ENCODE data around the gene NPBWR2.
"Not testable (repeated sequence)": the region's sequence is repeated elsewhere in the genome, so short reads cannot be mapped to it uniquely, and the experiment has no call there.

NPBWR2 gene

DNA sequence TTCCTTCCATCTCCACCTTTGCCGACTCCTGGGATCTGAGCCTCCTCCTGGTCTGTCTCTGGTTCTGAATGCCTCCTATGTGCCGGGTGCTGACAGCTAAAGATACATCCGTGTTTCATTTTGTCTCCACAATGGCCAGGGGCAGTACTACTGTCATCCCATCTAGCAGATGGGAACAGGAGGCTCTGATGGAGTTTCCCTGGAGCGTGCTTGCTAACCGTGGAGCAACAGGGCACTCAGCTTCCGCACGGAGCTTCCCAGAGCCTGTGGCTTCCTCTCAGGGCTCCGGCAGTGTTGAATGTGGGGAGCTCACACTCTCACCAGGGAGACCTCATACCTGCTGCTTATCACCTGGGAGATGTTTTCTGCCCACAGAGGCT, 11.9 kb upstream of the NPBWR2 start:
- DNase-seq (ENCODE audit: low read depth), result no peak

DNA sequence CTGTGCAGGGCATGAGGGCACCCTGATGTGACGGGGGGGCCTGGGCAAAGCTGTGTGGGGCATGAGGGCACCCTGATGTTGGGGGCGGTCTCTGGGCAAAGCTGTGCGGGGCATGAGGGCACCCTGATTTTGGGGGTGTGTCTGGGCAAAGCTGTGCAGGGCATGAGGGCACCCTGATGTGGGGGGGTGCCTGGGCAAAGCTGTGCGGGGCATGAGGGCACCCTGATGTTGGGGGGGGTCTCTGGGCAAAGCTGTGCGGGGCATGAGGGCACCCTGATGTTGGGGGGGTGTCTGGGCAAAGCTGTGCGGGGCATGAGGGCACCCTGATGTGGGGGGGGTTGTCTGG, 10.0 kb upstream of the NPBWR2 start:
- DNase-seq (ENCODE audit: low read depth), result not testable (repeated sequence)

DNA sequence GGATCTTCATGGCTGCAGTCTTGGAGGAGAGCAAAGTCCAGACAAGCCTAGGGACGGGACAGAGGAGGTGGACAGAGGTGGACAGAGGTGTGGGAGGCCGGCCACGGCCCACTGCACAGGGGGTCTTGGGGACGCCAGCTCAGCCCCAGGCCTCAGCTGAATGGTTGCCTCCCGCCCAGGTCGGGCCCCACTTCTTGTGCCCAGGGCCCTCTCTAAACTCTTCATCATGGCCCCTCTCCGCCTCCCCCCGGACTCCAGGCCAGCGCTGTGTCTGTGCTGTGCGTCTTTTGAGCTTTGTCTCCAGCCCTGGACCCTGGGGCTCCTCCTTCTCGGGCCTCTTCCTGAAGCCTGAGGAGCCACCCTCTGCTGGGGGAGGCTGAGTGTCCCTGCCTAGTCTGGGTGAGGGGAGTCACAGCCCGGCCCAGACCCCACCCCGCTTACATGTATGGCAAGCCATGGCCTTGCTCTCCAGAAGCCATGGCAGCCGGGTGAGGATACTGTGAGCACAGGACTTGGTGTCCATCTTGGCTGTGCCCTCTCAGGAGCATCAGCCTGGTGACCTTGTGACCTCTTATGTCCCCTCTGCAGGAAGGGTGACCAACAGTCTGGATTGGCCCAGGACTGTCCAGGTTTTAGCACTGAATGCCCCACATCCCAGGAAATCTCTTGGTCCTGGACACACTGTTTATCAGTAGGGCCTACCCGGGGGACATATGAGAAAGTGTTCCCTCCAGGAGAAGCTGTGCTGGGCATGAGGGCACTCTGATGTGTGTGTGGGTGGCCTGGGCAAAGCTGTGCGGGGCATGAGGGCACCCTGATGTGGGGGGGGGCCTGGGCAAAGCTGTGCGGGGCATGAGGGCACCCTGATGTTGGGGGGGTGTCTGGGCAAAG, 9.4 kb upstream of the NPBWR2 start:
- no peak for DNase-seq (ENCODE audit: low read depth)

DNA sequence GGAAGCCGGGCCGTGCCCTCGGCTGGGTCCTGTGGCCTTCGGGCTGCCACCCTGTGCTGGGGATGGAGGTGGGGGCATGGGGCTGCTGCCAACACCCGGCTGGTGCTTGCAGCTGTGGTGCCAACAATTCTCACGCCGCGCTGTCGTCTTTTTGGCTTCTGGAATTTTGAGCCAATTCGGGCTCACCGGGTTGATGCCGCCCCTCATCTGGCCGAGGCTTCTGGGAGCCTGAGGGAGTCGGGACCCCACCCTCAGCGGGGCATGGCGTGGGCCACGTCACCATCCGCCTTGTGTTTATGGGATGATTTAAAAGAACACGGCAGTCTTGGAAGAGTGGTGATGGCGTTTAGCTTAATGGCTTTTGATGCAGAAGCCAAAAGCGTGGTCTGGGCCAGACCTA, 8.7 kb upstream of the NPBWR2 start:
- no peak for DNase-seq (ENCODE audit: low read depth)

DNA sequence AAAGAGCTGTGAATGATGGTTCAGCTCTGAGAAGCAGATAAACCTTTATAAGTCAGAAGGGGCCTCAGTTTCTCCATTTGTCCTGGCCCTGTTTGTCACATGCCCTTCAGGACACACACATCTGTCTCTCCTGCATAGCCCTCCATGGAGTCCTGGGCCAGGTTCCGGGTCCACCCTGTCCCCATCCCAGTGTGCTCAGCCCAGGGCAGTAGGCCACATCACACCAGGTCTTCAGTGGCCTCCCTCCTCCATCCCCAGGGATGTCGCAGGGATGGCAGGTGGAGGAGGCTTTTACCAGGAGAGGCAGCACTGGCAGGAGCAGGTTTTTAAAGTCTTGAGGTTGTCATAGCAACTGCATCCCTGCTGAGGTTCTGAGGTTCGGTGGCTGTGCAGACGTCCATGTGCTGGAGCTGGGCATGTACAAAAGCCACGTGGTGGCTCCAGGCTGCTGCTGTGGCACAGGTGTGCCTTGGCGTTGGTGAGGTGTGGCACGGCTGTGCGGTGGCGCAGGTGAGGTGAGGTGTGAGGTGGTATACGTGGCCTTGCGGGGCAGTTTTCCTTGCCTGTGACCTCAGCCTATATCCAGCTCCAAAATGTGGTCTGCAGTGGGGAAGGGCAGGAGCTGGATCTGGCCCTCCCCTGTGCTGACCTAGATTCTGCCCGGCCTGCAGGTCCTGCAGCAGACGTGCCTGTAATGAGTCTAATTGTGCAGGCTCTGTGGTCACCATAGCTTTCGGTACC, 8.0 kb upstream of the NPBWR2 start:
- no peak for DNase-seq (ENCODE audit: low read depth)

DNA sequence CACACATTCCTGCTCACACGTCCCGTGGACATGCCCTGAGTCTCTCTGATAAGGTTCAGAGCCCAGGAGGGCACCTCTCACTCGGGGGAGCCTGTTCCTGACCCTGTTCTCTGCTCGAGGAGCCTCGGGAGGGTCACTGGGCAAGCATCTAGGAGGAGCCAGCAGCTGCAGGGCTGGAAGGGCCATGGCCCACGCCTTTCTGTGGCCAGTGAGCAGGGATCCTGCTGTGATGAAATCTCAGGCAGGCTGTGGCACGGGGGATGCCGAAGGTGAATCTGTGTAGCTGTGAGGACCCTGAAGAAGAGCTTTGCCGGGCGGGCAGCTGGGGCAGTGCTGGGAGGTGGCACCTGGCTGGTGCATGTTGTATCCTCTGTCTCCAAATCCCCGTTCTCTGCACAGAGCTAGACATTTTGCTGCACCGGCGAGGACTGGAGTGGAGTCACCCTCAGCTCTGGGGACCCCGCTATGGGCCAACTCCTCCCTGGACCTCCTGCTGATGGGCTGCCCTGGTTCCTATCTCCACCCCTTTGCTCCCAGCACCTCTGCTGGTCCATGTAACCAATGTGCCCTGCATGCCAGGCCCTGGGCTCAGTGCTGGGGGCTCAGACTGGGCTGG, 7.1 kb upstream of the NPBWR2 start:
- DNase-seq (ENCODE audit: low read depth), result no peak

DNA sequence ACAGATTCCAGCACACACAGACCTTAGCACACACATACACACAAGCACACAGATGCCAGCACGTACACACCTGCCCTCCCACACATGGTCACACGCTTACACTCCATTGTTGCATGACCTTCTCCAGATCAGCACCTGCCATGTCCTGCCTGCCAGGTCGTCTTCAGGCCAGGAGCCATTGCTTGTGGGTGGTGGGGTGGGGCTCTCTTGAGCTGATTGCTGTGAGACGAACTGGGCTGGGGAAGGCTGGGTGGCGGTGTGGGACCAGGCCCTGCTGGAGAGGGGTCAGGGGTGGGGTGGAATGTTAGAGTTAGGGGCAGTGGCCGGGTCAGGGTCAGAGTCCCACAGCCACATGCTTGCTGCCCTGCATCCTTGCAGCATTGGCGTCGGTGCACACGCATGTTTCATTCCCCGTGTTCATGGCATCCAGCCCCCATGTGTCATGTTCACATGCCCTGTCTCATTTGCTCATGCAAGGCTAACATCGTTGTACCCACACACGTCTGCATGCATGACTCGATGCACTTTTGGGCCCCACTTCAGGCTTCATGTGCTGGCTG, 6.5 kb upstream of the NPBWR2 start:
- no peak for DNase-seq (ENCODE audit: low read depth)

DNA sequence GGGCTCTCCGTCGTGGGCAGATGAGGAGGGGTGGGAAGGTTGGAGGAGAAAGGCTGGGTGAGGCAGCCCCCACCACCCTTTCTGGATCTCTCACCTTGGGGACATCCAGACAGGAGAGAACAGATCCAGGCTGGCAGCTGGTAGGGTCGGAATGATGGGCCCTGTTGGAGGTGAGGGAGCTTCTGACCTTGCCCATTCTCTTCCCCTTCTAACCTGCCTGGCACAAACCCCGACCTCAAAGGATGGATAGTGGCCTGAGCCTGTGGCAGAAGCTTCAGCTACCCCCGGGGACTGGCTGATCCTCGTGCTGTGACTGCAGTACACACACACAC, 6.0 kb upstream of the NPBWR2 start:
- no peak for DNase-seq (ENCODE audit: low read depth)

DNA sequence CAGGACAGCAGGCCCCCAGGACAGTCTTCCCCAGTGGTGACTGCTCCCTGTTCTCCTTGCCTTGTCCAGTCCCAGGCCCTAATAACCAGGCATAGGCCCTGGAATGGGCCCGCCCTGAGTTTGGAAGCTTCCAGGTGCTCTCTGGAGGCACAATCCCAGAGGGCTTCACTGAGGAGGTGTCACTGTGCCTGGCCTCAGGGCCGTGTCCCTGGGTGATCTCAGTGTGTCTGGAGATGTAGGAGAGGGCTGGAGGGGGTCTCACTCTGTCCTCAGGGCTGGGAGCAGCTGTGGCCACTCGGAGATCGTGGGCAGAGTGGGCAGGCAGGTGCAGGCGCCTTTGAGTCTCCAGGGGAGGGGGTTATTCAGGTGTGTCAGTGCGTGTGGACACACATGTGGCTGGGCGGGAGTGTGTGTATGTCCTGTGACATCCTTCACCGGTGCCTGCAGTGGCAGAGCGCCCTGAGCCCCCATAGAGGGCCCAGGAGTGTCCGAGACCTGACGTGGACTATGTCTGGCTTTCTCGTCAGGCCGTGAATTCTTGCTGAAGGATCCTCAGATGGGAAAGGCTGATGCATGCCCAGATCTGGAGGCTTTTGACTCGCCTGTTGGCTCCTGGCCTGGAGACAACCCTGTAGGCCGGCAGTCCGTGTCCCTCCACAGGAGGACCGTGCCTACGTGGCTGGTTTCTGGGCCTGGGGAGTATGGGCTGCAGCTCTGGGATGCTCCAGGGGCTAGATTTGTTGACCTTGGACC, 5.5 kb upstream of the NPBWR2 start:
- DNase-seq (ENCODE audit: low read depth), result no peak

DNA sequence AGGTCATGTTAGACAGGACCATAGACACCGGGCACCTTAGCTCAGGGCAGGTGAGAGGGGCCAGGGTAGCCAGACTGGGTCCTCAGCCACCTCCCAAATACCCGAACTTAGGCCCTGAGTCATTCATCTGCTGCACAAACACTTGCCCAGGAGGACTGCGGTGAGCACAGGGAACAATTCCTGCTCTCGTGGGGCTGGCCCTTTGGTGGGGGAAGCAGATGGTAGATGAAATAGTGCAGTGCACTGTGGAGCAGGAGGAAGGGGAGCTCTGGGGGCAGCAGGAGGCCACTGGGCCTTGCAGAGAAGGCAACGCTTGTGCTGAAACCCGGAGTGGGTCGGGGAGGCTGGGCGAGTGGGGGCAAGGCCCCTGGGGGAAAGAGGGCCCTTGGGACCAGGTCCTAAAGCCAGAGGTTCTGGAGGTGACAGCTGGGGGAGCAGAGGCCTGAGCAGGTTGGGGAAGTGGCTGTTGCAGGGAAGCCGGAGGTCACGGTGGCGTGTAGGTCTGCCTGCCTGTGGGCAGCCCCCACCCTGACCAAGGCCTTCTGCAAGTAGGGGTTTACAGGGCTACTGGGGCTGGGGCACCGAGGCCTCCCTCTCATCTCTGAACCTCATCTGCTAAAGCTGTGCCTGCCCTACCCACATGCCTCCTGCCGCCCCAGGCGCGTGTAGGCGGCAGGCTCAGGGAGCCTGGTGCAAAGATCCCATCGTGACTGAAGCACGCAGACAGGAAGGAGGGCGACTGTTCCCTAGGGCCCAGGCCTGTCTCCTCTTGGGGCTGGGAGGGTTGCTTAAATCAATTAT, 4.7 kb upstream of the NPBWR2 start:
- DNase-seq (ENCODE audit: low read depth), result no peak

DNA sequence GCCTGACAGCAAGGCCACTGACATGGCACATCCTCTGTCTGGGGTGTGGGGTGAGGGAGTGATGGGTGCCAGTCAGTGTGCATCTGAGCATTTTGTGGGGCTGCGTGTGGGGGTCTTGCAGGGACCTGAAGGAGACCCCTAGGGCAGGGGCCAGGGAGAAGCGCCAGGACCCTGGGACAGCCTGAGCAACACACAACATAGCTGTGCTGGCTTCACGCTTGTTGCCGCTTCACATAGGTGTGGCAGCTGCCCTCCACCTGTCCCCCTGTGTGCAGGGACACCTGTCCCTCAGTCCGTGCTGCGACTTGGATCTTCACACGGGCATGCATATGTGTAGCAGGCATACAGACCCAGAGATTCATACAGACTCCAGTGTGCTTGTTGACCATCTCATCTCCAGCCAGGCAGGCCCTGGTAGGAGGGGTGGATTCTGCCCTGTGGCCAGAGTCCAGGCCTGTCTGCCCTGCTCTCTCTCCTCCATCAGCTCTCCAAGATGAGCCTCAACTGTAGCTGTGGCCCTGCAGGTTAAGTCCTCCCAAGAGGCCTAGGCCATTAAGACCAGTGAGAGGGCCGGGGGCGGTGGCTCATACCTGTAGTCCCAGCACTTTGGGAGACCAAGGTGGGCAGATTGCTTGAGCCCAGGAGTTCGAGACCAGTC, 3.2 kb upstream of the NPBWR2 start:
- no peak for DNase-seq (ENCODE audit: low read depth)

DNA sequence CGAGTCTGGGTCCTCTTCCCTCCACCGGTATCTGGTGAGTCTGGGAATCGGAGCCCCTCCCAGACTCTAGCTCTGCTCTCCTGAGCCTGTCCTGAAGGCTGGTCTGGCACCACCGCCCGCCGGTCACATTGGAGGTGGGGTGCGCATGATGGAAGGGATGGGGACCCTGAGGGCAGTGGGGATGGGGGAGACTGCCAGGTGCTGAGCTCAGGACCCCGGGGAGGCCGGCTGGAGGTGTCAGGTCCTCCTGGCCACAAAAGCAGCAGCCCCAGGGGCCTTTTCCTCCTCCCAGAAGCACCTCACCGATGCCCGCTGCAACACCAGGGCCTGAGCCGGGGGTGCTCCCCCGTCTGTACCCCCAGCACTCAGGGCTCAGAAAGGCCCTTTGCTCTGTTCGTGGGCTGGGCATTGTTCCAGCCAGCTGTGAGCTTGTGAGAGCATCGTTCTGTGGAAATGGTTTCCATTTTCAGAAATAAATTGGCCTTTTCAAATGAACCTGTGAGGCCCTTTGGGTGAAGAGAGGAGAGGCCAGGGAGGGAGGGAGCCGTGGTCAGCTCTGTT, 2.5 kb upstream of the NPBWR2 start:
- no peak for DNase-seq (ENCODE audit: low read depth)

DNA sequence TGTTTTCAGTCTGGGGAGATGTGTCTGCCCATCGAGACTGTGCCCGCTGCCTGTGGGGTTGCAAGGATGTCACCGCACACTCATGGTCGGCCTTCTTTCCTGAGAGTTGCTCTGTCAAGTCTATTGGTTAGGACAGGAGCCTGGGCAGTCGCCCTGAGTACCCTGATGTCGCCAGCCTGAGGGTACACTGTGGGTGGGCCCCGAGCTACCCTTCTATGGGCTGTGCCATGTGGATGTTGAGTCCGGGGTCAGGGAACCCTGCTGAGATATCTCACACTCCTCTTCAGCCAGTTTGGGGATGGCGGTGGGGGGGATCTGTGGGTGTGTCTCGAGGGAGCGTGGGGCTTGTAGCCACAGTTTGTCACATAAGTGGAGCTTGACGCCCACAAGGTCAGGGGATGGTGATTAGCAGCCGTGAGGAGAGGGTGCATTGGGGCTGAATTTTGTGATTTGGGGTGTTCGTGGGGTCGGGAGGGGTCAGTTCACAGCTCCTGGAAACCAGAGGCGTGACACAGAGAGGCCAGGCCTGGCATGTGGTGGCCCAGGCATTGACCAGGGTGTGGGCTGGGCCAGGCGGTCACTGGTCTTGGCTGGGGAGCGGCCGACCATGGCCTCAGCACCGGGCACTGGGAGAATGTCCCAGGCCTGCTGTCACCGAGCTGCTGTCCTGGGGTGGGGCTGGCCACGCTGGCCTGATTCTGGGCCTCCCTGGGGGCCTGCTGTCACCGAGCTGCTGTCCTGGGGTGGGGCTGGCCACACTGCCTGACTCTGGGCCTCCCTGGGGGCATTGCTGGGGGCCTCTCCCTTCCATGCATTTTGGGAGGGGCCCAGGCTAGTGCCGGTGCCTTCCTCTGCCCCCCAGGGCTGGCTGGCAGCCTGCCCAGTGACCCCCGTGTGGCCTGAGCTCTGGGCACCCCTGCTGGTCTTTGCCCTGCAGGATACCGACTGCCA, 1.6 kb upstream of the NPBWR2 start:
- DNase-seq (ENCODE audit: low read depth), result no peak

DNA sequence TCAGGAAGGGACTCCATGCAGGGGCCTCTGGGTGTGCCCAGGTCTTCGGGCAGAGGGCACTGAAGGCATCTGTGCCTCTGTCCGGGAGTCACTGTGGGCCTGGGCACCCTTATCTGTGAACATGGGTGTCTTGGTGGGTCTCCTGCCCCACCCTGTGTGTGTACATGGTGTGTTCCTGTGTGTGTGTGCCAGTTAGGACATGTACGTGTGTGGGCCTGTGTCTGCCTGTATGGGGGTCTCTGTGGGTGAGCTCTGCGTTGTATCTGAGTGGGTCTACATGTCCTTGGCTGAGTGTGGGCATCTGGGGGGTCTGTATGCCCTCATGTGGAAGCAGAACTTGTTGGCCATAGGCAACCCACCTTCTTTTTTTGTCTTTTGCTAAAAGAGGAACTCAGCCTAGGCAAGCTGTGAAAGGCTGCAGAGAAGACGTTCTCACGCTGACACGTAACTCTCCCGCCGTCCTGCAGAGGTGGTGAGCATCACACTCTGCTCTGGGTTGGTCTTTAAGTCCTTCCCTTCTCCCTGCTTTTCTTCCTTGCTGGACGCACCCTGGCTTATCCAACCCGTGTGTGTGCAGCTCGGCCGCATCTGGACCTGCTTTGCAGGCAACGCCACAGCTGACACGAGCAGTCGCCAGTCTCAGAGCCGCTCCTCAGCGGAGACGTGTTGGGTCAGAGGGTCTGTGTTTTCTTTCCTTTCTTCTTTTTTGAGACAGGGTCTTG, 532 bp upstream of the NPBWR2 start:
- no peak for DNase-seq (ENCODE audit: low read depth)

DNA sequence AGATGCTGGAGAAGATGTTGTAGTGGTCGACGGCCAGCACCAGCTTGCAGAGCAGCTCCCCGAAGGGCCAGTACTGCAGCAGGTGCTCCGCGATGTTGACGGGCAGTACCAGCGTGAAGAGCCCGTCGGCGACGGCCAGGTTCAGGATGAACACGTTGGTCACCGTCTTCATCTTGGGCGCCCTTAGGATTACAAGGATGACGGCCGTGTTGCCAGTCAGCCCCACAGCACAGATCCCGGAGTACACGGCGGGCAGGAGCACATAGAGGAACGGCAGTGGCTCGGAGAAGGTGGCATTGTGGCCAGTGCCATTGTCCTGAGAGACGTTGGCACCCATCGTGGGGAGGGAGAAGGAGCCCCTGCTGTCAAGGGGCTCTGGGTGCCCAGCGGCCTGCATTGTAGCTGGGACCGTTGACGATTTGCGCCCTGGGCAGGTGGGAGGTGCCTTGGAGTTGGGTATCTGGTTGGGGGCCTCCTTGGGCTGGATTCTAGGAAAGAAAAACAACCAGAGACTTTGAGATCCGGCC, 867 bp downstream of the NPBWR2 start:
- DNase-seq (ENCODE audit: low read depth), result no peak

DNA sequence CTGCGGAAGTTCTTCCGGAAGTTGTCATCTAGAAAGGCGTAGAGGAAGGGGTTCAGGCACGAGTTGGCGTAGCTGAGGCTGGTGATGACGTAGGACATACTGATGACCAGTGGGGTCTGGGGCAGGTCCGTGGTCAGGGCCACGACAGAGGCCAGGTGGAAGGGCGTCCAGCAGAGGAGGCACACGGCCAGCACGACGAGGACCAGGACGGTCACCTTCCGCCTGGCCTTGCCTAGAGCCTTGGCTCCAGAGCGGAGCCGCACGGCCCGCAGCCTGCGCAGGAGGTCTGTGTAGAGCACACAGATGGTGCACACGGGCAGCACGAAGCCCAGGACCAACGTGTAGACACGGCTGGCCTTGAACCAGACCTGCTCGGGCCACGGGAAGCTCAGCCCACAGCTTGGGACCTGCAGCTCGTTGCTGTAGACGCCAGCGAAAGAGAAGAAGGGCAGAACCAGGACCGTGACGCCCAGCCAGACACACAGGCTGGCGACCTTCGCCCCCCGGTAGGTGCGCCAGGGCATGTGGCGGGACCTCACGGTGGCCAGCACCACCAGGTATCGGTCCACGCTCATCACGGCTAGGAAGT, 1.4 kb downstream of the NPBWR2 start:
- no peak for DNase-seq (ENCODE audit: low read depth)

DNA sequence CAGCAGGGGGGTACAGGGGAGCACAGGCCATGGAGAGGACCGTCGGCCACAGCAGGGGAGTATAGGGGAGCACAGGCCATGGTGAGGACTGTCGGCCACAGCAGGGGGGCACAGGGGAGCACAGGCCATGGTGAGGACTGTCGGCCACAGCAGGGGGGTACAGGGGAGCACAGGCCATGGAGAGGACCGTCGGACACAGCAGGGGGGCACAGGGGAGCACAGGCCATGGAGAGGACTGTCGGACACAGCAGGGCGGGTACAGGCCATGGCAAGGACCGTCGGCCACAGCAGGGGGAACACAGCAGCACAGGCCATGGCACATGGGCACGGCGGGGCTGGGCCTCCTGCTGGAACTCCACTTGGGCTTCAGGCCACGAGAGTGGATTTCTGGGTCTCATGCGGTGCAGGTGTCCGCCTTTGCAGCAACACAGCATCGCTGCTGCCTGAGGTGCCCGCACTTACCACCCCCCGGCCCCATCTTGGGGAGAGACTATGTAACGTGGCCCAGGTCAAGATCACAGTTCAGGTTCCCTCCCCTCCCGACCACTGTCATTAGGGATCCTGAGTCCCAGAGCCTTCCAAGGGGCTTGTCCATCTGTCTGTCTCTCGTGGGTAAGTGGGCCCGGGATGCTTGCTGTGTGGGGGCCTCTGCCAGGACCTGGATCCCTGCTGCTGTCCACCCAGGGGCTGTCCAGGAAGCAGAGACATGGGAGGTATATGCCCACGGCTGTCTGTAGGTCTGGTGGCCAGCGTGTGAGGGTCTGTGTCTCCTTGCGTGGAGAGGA, 2.5 kb downstream of the NPBWR2 start:
- no peak for DNase-seq (ENCODE audit: low read depth)
